MM.1S (cell line): ENCODE data around the gene DUXB.

Source experiments
- DNase-seq: peaks from one replicate; pipeline ENCODE4 v3.0.0-alpha.2; 2015
- H2AFZ ChIP-seq: fragments of 300-600 bp; sonication (generic); 2 replicates; pipeline ENCODE4 v1.6.0; 2016; ENCODE audit warnings: antibody characterized with exemption, low read length
- H3F3A ChIP-seq: fragments of 300-600 bp; sonication (generic); 2 replicates; pipeline ENCODE4 v1.6.1; 2016; ENCODE audit warnings: mild to moderate bottlenecking, antibody characterized with exemption, low read length, moderate library complexity, mixed read lengths; ENCODE audit not compliant: insufficient read depth
- H3K27ac ChIP-seq: fragments of 300-600 bp; sonication (generic); 2 replicates; pipeline ENCODE4 v1.5.1; 2016; ENCODE audit warnings: mild to moderate bottlenecking, low read length
- H3K27me3 ChIP-seq: fragments of 300-600 bp; sonication (generic); replicated peaks from 2 replicates; pipeline ENCODE4 v1.6.0; 2016; ENCODE audit warnings: low read length; ENCODE audit not compliant: insufficient read depth
- H3K36me3 ChIP-seq: fragments of 300-600 bp; sonication (generic); replicated peaks from 2 replicates; pipeline ENCODE4 v1.6.1; 2016; ENCODE audit warnings: mild to moderate bottlenecking, low read length, mixed read lengths; ENCODE audit not compliant: insufficient read depth
- H3K4me1 ChIP-seq: fragments of 300-600 bp; sonication (generic); 2 replicates; pipeline ENCODE4 v1.6.1; 2016; ENCODE audit warnings: low read length, mixed read lengths
- H3K4me2 ChIP-seq: fragments of 300-600 bp; sonication (generic); 2 replicates; pipeline ENCODE4 v1.6.0; 2016; ENCODE audit warnings: low read depth, low read length
- H3K4me3 ChIP-seq: fragments of 300-600 bp; sonication (generic); 2 replicates; pipeline ENCODE4 v1.5.1; 2016; ENCODE audit warnings: low read length, mixed read lengths
- H3K79me2 ChIP-seq: fragments of 300-600 bp; sonication (generic); 2 replicates; pipeline ENCODE4 v1.6.1; 2016; ENCODE audit warnings: mixed run types, low read length, mixed read lengths
- H3K9ac ChIP-seq: fragments of 300-600 bp; sonication (generic); 2 replicates; pipeline ENCODE4 v1.6.1; 2016; ENCODE audit warnings: low read length, mixed read lengths
- H3K9me2 ChIP-seq: fragments of 300-600 bp; sonication (generic); replicated peaks from 2 replicates; pipeline ENCODE4 v1.6.1; 2016; ENCODE audit warnings: mild to moderate bottlenecking, low read length, mixed read lengths; ENCODE audit not compliant: insufficient read depth
- H3K9me3 ChIP-seq: fragments of 300-600 bp; sonication (generic); replicated peaks from 2 replicates; pipeline ENCODE4 v1.6.1; 2016; ENCODE audit warnings: mild to moderate bottlenecking, low read length, mixed read lengths; ENCODE audit not compliant: insufficient read depth
- H4K20me1 ChIP-seq: fragments of 300-600 bp; sonication (generic); 2 replicates; pipeline ENCODE4 v1.6.1; 2016; ENCODE audit warnings: mild to moderate bottlenecking, low read length, moderate library complexity, mixed read lengths; ENCODE audit not compliant: insufficient read depth
- EZH2 ChIP-seq: fragments of 300-600 bp; sonication (generic); optimal IDR thresholded peaks from 2 replicates; pipeline ENCODE3; 2017; ENCODE audit warnings: low read depth, mild to moderate bottlenecking, antibody characterized with exemption, low read length, mixed read lengths
- EZH2phosphoT487 ChIP-seq: fragments of 300-600 bp; sonication (generic); IDR thresholded peaks from 2 replicates; pipeline ENCODE4 v1.6.1; 2018; ENCODE audit warnings: antibody characterized with exemption, low read length
- TF ChIP-seq, protein P1 (sequence below): fragments of 300-600 bp; sonication (generic); IDR thresholded peaks from 2 replicates; pipeline ENCODE4 v1.5.1; 2016; ENCODE audit warnings: antibody characterized with exemption, low read length, mixed read lengths

Gene DUXB

DNA sequence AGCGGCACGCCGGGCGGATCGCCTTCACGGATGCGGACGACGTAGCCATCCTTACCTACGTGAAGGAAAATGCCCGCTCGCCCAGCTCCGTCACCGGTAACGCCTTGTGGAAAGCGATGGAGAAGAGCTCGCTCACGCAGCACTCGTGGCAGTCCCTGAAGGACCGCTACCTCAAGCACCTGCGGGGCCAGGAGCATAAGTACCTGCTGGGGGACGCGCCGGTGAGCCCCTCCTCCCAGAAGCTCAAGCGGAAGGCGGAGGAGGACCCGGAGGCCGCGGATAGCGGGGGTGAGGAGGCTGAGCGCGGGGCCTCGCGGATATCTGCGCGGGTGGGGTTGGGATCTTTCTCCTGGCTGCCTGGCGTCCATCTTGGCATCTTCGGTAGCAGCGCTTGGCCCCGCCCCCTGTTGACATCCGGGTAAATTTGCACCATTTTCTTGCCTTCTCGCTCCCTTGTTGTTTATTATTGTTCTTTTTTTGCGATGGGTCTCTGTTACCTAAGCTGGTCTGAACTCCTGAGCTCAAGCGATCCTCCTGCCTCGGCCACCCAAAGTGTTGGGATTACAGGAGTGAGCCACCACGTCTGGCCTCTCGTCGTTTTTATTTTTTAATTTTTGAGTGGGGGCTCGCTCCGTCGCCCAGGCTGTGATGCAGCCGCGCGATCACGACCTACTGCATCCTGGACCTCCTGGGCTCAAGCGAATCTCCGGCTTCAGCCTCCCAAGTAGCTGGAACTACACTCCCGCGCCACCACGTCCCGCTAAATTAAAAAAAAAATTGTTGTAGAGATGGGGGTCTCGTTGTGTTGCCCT, 52.8 kb downstream of the DUXB start:
- H3K9ac ChIP-seq: peak overlapping the region; percentile 89
- no peaks in the 10 kb centered on the region for H3K36me3 ChIP-seq
- peak overlapping the region; percentile 73; the same call in 1 of the 2 replicates for H3K4me2 ChIP-seq
- H3K4me1 ChIP-seq: peaks cover 17% of the 10 kb centered on the region
- peaks cover 94% of the 10 kb centered on the region for H3K79me2 ChIP-seq
- no peaks in the 10 kb centered on the region for H3K27me3 ChIP-seq
- peak overlapping the region; percentile 83 for H3K27ac ChIP-seq
- H3K9me3 ChIP-seq: no peaks in the 10 kb centered on the region
- H2AFZ ChIP-seq: peak overlapping the region; percentile 45
- peaks cover 7% of the 10 kb centered on the region; the same call in 1 of the 2 replicates for H4K20me1 ChIP-seq
- TF ChIP-seq, protein P1, sequence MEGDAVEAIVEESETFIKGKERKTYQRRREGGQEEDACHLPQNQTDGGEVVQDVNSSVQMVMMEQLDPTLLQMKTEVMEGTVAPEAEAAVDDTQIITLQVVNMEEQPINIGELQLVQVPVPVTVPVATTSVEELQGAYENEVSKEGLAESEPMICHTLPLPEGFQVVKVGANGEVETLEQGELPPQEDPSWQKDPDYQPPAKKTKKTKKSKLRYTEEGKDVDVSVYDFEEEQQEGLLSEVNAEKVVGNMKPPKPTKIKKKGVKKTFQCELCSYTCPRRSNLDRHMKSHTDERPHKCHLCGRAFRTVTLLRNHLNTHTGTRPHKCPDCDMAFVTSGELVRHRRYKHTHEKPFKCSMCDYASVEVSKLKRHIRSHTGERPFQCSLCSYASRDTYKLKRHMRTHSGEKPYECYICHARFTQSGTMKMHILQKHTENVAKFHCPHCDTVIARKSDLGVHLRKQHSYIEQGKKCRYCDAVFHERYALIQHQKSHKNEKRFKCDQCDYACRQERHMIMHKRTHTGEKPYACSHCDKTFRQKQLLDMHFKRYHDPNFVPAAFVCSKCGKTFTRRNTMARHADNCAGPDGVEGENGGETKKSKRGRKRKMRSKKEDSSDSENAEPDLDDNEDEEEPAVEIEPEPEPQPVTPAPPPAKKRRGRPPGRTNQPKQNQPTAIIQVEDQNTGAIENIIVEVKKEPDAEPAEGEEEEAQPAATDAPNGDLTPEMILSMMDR: no peak
- TF ChIP-seq EZH2 (no peak), EZH2phosphoT487 (no peak)
- no peaks in the 10 kb centered on the region for H3F3A ChIP-seq
- DNase-seq: peak; percentile 52
- peak overlapping the region; percentile 89 for H3K4me3 ChIP-seq
- H3K9me2 ChIP-seq: no peaks in the 10 kb centered on the region

DNA sequence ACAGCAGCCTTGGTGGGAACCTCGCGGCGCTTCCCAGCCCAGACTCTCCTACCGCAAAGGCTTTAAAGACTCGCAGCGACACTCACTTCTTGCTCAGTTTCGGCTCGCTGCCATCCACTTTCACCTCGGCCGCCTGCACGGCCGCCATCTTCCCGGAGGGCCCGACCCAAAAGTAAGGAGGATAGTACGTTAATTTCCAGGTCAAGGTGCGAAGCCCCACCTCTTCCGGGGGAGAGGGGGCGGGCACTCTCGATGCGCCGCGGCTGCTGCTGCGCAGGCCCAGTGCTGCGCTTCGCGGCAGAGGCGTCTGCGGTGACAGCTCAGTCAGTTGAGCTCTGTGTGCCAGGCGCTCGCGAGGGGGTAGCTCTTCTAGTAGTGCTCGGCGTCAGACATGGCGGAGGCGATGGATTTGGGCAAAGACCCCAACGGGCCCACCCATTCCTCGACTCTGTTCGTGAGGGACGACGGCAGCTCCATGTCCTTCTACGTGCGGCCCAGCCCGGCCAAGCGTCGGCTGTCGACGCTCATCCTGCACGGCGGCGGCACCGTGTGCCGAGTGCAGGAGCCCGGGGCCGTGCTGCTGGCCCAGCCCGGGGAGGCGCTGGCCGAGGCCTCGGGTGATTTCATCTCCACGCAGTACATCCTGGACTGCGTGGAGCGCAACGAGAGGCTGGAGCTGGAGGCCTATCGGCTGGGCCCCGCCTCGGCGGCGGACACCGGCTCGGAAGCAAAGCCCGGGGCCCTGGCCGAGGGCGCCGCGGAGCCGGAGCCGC, 53.6 kb downstream of the DUXB start, which contains the start of the genes KARS1 and TERF2IP:
TSS of gene KARS1 (minus strand) at position 174 of the 773 bp plus-strand sequence. CDS start at position 148, 26 bp downstream.
TSS of gene TERF2IP (plus strand) at position 282 of the 773 bp plus-strand sequence. CDS start at position 392, 110 bp downstream.
- H2AFZ ChIP-seq: peak within 1 kb of the TSS; percentile 61

DNA sequence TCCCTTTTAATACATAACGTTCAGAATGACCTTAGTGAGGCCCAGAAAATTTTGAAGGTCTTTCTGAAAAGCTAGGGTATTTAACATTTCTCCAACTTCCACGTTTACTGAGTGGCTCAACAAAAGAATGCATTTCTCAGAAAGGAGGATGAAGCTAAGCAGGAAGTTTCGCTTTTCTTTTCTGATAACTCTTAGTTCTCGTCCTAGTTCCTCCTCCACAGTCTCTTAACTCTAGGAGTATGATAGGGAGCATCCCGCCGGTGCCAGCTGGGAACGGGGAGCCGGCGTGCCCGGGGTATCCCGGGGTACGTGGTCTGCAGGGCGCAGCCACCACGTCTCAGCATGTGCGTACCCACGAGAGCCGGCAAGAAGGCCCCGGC, 54.2 kb downstream of the DUXB start:
- Histone ChIP-seq H3K4me1 (peaks cover 17% of the 10 kb centered on the region), H3K79me2 (peaks cover 92% of the 10 kb centered on the region), H3K36me3 (no peaks in the 10 kb centered on the region), H3K9me2 (no peaks in the 10 kb centered on the region), H3K4me3 (peak overlapping the region; percentile 89), H3K4me2 (peak overlapping the region; percentile 60), H4K20me1 (peaks cover 7% of the 10 kb centered on the region; the same call in 1 of the 2 replicates), H3K27ac (peak overlapping the region; percentile 83; the same call in 1 of the 2 replicates), H2AFZ (peak overlapping the region; percentile 61; the same call in 1 of the 2 replicates), H3K9ac (peak overlapping the region; percentile 81), H3K27me3 (no peaks in the 10 kb centered on the region), H3K9me3 (no peaks in the 10 kb centered on the region), H3F3A (no peaks in the 10 kb centered on the region)
- DNase-seq: no peak
- TF ChIP-seq EZH2phosphoT487 (no peak), EZH2 (no peak)
- TF ChIP-seq, protein P1: no peak

More for the DNA sequence above, 53.6 kb downstream of the DUXB start, which contains the start of the genes KARS1 and TERF2IP:
- no peaks in the 10 kb centered on the region for H3K9me3 ChIP-seq
- DNase-seq: peak; percentile 88
- peaks cover 93% of the 10 kb centered on the region for H3K79me2 ChIP-seq
- peak within 1 kb of the TSS; percentile 83 for H3K27ac ChIP-seq
- H4K20me1 ChIP-seq: peaks cover 7% of the 10 kb centered on the region; the same call in 1 of the 2 replicates
- H3F3A ChIP-seq: no peaks in the 10 kb centered on the region
- H3K9ac ChIP-seq: peak within 1 kb of the TSS; percentile 89
- peak within 1 kb of the TSS; percentile 89 for H3K4me3 ChIP-seq
- H3K4me2 ChIP-seq: peak within 1 kb of the TSS; percentile 73
- H3K36me3 ChIP-seq: no peaks in the 10 kb centered on the region
- no peaks in the 10 kb centered on the region for H3K9me2 ChIP-seq
- TF ChIP-seq EZH2: no peak
- TF ChIP-seq, protein P1: no peak
- no peak for TF ChIP-seq EZH2phosphoT487
- H3K4me1 ChIP-seq: peaks cover 17% of the 10 kb centered on the region
- H3K27me3 ChIP-seq: no peaks in the 10 kb centered on the region
